AG04450 (cell line): Measurements from ENCODE around the gene PPM1H. TPM values are rescaled to one million over a fixed set of nuclear protein-coding genes. Genes with fewer than 3 reads are reported as not detected.

Experiments
- CTCF ChIA-PET: fragments of 300-600, 350-600 bp; formaldehyde crosslinking; extraction: SDS; loops from one replicate; lab custom pipeline; 2022; ENCODE audit warnings: antibody characterized with exemption, inconsistent platforms; lab: Charles Lee
- POLR2A ChIA-PET: fragments of 350-600 bp; formaldehyde crosslinking; extraction: SDS; loops from one replicate; lab custom pipeline; 2021; ENCODE audit warnings: antibody characterized with exemption, inconsistent platforms; lab: Yijun Ruan, JAX
- DNase-seq: peaks from one replicate; pipeline ENCODE4 v3.0.0-alpha.2; 2011; ENCODE audit warnings: low read depth, low spot score
- H3K27ac ChIP-seq: one replicate; pipeline ENCODE4 v1.5.1; 2012; ENCODE audit warnings: low read depth, low read length, control low read depth
- H3K27me3 ChIP-seq: one replicate; pipeline ENCODE4 v1.6.0; 2012; ENCODE audit warnings: low read length; ENCODE audit not compliant: control insufficient read depth, insufficient read depth
- H3K4me3 ChIP-seq: 2 replicates; pipeline ENCODE4 v1.5.1; 2011; ENCODE audit warnings: mild to moderate bottlenecking, low read depth, low read length, control low read depth
- H3K9me3 ChIP-seq: 2 replicates; pipeline ENCODE4 v1.5.1; 2012; ENCODE audit warnings: low read length; ENCODE audit not compliant: control insufficient read depth, insufficient read depth
- CTCF ChIP-seq: IDR thresholded peaks from 2 replicates; pipeline ENCODE4 v1.5.1; 2011; ENCODE audit warnings: low read depth, low read length, control low read depth, inconsistent platforms
- polyA plus RNA-seq: library from polyadenylated mRNA; depleted of rRNA; stranded (reverse); fragments of >200 nt; gene quantifications from 2 replicates; pipeline ENCODE4 v1.2.3, GENCODE V29; 2011

PPM1H gene
- polyA plus RNA-seq, 1 experiment = 0.12 TPM

DNA sequence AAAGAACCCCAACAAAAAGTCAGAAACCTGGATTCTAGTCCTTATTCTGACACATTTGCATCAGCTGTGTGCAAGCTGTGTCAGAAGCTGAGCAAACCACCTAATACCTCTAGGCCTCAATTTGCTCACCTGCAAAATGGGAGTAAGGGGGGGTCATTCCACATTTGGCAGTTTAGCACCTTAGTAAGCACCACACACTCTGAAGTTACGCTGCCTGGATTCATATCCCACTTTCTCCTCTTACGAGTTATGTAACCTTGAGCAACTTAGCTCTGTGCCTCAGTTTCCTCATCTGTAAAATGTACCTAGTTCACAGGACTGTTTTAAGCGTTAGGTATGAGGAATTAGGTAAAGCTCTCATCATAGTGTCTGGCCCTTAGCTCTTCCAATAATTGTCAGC lies 218.9 kb downstream of the PPM1H start:
- TF ChIP-seq CTCF = no peak
- Histone ChIP-seq H3K27me3 (no peaks in the 10 kb centered on the region), H3K9me3 (no peaks in the 10 kb centered on the region), H3K27ac (no peak overlapping the region), H3K4me3 (no peak overlapping the region)
- ChIA-PET POLR2A (no interaction called here), CTCF (no interaction called here)
- DNase-seq = no peak

DNA sequence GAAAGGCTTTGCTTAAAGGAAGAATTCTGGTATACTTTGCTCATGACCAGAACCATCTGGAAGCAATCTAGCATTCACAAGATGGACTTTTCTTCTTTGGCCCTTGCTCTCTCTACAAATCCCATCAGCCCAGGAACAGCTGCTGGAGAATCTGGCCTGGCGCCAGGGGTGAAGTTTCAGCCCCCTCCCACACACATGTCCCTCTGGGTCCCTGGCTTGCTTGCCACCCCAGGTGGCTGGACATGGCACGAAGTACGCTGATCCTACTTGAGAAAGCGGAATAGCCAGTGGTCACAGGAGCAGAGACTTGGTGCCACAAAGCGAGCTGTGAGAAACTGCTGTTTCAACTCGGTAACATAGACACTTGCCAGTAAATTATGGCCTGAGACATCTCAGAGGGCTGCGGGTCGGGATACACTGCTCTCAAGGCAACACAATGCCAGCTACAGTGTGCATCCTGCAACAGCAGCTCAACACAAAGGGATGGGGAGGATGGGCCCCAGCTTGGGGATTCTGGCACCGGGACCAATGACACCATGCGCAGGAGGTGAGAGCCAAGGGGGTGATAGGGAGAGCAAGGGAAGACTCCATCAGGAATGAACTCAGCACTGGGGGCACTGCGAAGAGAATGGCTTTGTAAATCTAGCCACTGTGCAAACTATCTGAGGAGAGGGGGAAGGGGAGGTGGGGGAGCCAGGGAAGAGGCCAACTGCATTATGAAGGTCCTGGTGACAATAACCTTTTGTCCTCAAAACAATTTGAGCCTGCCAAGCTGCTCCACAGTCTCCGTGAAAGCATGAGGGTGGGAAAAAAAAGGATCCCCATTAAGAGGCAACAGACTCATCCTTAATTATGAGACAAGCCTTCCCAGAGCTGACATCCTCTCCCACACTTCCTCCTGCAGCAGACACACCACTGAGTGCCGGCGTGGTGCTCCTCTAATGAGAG lies 219.9 kb downstream of the PPM1H start:
- ChIA-PET CTCF (no interaction called here), POLR2A (no interaction called here)
- Histone ChIP-seq H3K9me3 (no peaks in the 10 kb centered on the region), H3K27me3 (no peaks in the 10 kb centered on the region), H3K4me3 (no peak overlapping the region), H3K27ac (no peak overlapping the region)
- no peak for TF ChIP-seq CTCF
- no peak for DNase-seq

DNA sequence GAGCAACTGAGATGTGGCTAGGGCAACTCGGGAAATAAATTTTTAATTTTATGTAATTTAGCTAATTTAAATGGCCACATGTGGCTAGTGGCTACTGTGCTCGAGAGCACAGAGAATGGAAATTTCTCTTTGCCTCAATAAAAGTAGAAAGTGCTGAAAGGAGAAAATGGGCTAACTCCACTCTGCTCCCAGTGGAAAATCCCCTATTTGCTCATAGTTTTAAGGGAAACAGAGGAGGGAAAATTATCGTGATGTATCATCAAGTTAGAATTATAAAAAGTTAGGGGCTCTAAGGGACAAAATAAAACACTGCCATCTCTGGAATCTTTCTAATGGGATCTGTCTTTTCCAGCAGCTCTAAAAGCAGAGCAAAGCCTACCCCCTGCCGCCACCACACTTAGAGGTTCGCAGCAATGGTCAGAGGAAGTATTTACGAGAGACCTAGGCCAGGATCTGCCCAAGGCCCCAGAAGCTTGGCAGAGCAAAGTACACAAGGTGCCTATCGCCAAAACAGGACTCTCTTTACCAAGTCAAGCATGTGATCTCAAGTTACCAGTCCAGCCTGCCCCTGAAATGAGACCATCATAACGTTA lies 220.7 kb downstream of the PPM1H start:
- no peaks in the 10 kb centered on the region for H3K9me3 ChIP-seq
- no peak for TF ChIP-seq CTCF
- no peaks in the 10 kb centered on the region for H3K27me3 ChIP-seq
- H3K4me3 ChIP-seq = no peak overlapping the region
- ChIA-PET POLR2A (no interaction called here), CTCF (no interaction called here)
- no peak overlapping the region for H3K27ac ChIP-seq
- DNase-seq = no peak

- POLR2A ChIA-PET = no interaction called here
- H3K27me3 ChIP-seq = no peaks in the 10 kb centered on the region
- no peak for TF ChIP-seq CTCF
- no peaks in the 10 kb centered on the region for H3K9me3 ChIP-seq
- CTCF ChIA-PET = no interaction called here
- H3K27ac ChIP-seq = no peak overlapping the region
- DNase-seq = no peak
- no peak overlapping the region for H3K4me3 ChIP-seq
Observed at GRCh38 chr12:62713723-62714122, 221.2 kb downstream of the PPM1H start.
